NCI-H1694 treated with DMSO at 0.1 percent for 48 hours (cell line): ENCODE results near the gene ZNF385B.

Experiments used
- DNase-seq: peaks from one replicate; lab custom pipeline; 2025; lab: John Stamatoyannopoulos, UW

ZNF385B gene

GRCh38 chr2:179551539-179552045 is 309.8 kb downstream of the ZNF385B start:
- DNase-seq = no peak

- no peak for DNase-seq
These were observed 310.6 kb downstream of the ZNF385B start for GRCh38 chr2:179550849-179551248.

- no peak for DNase-seq
These were observed 311.2 kb downstream of the ZNF385B start for GRCh38 chr2:179550214-179550613.

- DNase-seq = no peak
These were observed 314.8 kb downstream of the ZNF385B start for GRCh38 chr2:179546656-179547055.

- DNase-seq = no peak
These were observed 316.4 kb downstream of the ZNF385B start for GRCh38 chr2:179545024-179545423.

- DNase-seq = no peak
These were observed 318.0 kb downstream of the ZNF385B start for GRCh38 chr2:179543361-179543901.

- no peak for DNase-seq
These were observed 319.8 kb downstream of the ZNF385B start for GRCh38 chr2:179541586-179541985.

- DNase-seq = no peak
These were observed 322.3 kb downstream of the ZNF385B start for GRCh38 chr2:179539124-179539511.

GRCh38 chr2:179538406-179539123 is 322.8 kb downstream of the ZNF385B start:
- no peak for DNase-seq

- DNase-seq = no peak
These were observed 325.2 kb downstream of the ZNF385B start for GRCh38 chr2:179536185-179536584.

- no peak for DNase-seq
These were observed 327.5 kb downstream of the ZNF385B start for GRCh38 chr2:179533875-179534274.

GRCh38 chr2:179532863-179533278 is 328.5 kb downstream of the ZNF385B start:
- no peak for DNase-seq

GRCh38 chr2:179528576-179529069 is 332.8 kb downstream of the ZNF385B start:
- no peak for DNase-seq

GRCh38 chr2:179525340-179525739 is 336.1 kb downstream of the ZNF385B start:
- no peak for DNase-seq

GRCh38 chr2:179524809-179525339 is 336.5 kb downstream of the ZNF385B start:
- no peak for DNase-seq

- DNase-seq = no peak
These were observed 339.5 kb downstream of the ZNF385B start for GRCh38 chr2:179521944-179522343.

- no peak for DNase-seq
These were observed 342.6 kb downstream of the ZNF385B start for GRCh38 chr2:179518830-179519229.

GRCh38 chr2:179513181-179513580 is 348.2 kb downstream of the ZNF385B start:
- no peak for DNase-seq

GRCh38 chr2:179512281-179513035 is 349.0 kb downstream of the ZNF385B start:
- no peak for DNase-seq

- no peak for DNase-seq
These were observed 350.2 kb downstream of the ZNF385B start for GRCh38 chr2:179511105-179511789.

GRCh38 chr2:179495315-179495714 is 366.1 kb downstream of the ZNF385B start:
- no peak for DNase-seq

- DNase-seq = no peak
These were observed 372.8 kb downstream of the ZNF385B start for GRCh38 chr2:179488563-179488962.
